BJ (cell line): ENCODE data around the gene KLHL2. TPM values are rescaled to one million over a fixed set of nuclear protein-coding genes. Genes with fewer than 3 reads are reported as not detected.

Experiments
- CTCF ChIA-PET: fragments of 350-600 bp; formaldehyde crosslinking; extraction: SDS; loops from one replicate; lab custom pipeline; 2021; ENCODE audit warnings: antibody characterized with exemption, inconsistent platforms; lab: Yijun Ruan, JAX
- POLR2A ChIA-PET: fragments of 300-600 bp; sonication (Branson Sonifier 250); formaldehyde crosslinking; extraction: SDS; loops from one replicate; lab custom pipeline; 2021; ENCODE audit warnings: antibody characterized with exemption; lab: Charles Lee
- DNase-seq: peaks from one replicate; pipeline ENCODE4 v3.0.0-alpha.2; 2011; ENCODE audit warnings: low read depth
- H3K27me3 ChIP-seq: 2 replicates; pipeline ENCODE4 v1.6.0; 2011; ENCODE audit warnings: low read length; ENCODE audit not compliant: control insufficient read depth, insufficient read depth
- H3K36me3 ChIP-seq: 2 replicates; pipeline ENCODE4 v1.5.1; 2011; ENCODE audit warnings: low read length; ENCODE audit not compliant: control insufficient read depth, insufficient read depth
- H3K4me3 ChIP-seq: 2 replicates; pipeline ENCODE4 v1.5.1; 2011; ENCODE audit warnings: low read depth, mild to moderate bottlenecking, control low read depth, low read length
- CTCF ChIP-seq: IDR thresholded peaks from 2 replicates; pipeline ENCODE4 v1.5.1; 2011; ENCODE audit warnings: low read depth, mild to moderate bottlenecking, control low read depth, inconsistent platforms, low read length, moderate library complexity; ENCODE audit not compliant: insufficient read depth
- polyA plus RNA-seq: library from polyadenylated mRNA; depleted of rRNA; stranded (reverse); fragments of >200 nt; gene quantifications from 2 replicates; pipeline ENCODE4 v1.2.3, GENCODE V29; 2011

KLHL2 gene
- polyA plus RNA-seq, 1 experiment: 6.8 TPM

GRCh38 chr4:165355900-165356300 lies 148.5 kb downstream of the KLHL2 start:
- Histone ChIP-seq H3K27me3 (no peaks in the 10 kb centered on the region), H3K36me3 (no peaks in the 10 kb centered on the region), H3K4me3 (no peak overlapping the region)
- CTCF ChIA-PET: interaction anchor here (0.5 to 1.7 kb wide), 7 partner anchors 10 to 513 kb away, joined by 3 to 7 read pairs (median 3); no protein-coding TSS in a partner anchor
- POLR2A ChIA-PET: no interaction called here
- peak; percentile 45 for TF ChIP-seq CTCF
- DNase-seq: no peak

- Histone ChIP-seq H3K27me3 (no peaks in the 10 kb centered on the region; the same call in 1 of the 2 replicates), H3K36me3 (no peaks in the 10 kb centered on the region), H3K4me3 (no peak overlapping the region)
- DNase-seq: no peak
- ChIA-PET POLR2A (no interaction called here), CTCF (interaction anchor here (0.7 to 1.3 kb wide), 5 partner anchors 19 to 106 kb away, joined by 3 to 6 read pairs (median 3); partner anchors contain the start of gene CPE)
- no peak for TF ChIP-seq CTCF
Measured at GRCh38 chr4:165359506-165359905, 152.1 kb downstream of the KLHL2 start.

- Histone ChIP-seq H3K27me3 (no peaks in the 10 kb centered on the region; the same call in 1 of the 2 replicates), H3K36me3 (no peaks in the 10 kb centered on the region), H3K4me3 (no peak overlapping the region)
- ChIA-PET CTCF (interaction anchor here (0.7 to 1.0 kb wide), 3 partner anchors 24 to 105 kb away, joined by 3 to 6 read pairs (median 3); no protein-coding TSS in a partner anchor), POLR2A (no interaction called here)
- DNase-seq: no peak
- no peak for TF ChIP-seq CTCF
Measured at GRCh38 chr4:165360041-165360695, 152.8 kb downstream of the KLHL2 start.

GRCh38 chr4:165360985-165361670 lies 153.8 kb downstream of the KLHL2 start:
- POLR2A ChIA-PET: no interaction called here
- CTCF ChIA-PET: no interaction called here
- Histone ChIP-seq H3K4me3 (no peak overlapping the region), H3K27me3 (no peaks in the 10 kb centered on the region; the same call in 1 of the 2 replicates), H3K36me3 (no peaks in the 10 kb centered on the region)
- DNase-seq: no peak
- TF ChIP-seq CTCF: no peak

- Histone ChIP-seq H3K4me3 (no peak overlapping the region), H3K27me3 (no peaks in the 10 kb centered on the region; the same call in 1 of the 2 replicates), H3K36me3 (no peaks in the 10 kb centered on the region)
- POLR2A ChIA-PET: no interaction called here
- no peak for TF ChIP-seq CTCF
- CTCF ChIA-PET: no interaction called here
- DNase-seq: no peak
Measured at GRCh38 chr4:165361810-165362209, 154.4 kb downstream of the KLHL2 start.
